Prostate gland (tissue), 2 donors: Measurements from ENCODE around the gene SLC27A1. TPM values are rescaled to one million over a fixed set of nuclear protein-coding genes. Genes with fewer than 3 reads are reported as not detected.

Experiments
- DNase-seq: peaks from one replicate; pipeline ENCODE4 v3.0.0-alpha.2; 2019; ENCODE audit warnings: low spot score
- H3K27ac ChIP-seq, 2 donors: fragments of 200-600 bp; sonication (generic); 2 replicates each; pipeline ENCODE4 v1.5.1; 2017 to 2019
- H3K27me3 ChIP-seq: fragments of 200-600 bp; sonication (generic); replicated peaks from 2 replicates; pipeline ENCODE4 v1.5.1; 2019; ENCODE audit not compliant: insufficient read depth
- H3K36me3 ChIP-seq, 2 donors: fragments of 200-600 bp; sonication (generic); 1 replicate in 1 of 2; 2 replicates in 1 of 2; pipeline versions ENCODE4 v1.5.1 to v1.8.1; 2017 to 2019
- H3K4me1 ChIP-seq: fragments of 200-600 bp; sonication (generic); replicated peaks from 2 replicates; pipeline ENCODE4 v1.5.1; 2019
- H3K4me3 ChIP-seq, 2 donors: fragments of 200-600 bp; sonication (generic); 2 replicates each; pipeline ENCODE4 v1.5.1; 2017 to 2019
- H3K9me3 ChIP-seq: fragments of 200-600 bp; sonication (generic); 2 replicates; pipeline ENCODE4 v1.5.1; 2017
- POLR2A ChIP-seq: fragments of 450-650 bp; IDR thresholded peaks from one replicate; pipeline ENCODE4 v1.6.1; 2016; ENCODE audit warnings: antibody characterized with exemption, mild to moderate bottlenecking
- POLR2AphosphoS5 ChIP-seq: sonication (generic); formaldehyde crosslinking; IDR thresholded peaks from one replicate; pipeline ENCODE4 v1.6.1; 2017; ENCODE audit warnings: antibody characterized with exemption
- WGBS: methylation state at CpG from one replicate; pipeline ENCODE4 v1.1.5; 2018; 5-methylcytosine and 5-hydroxymethylcytosine counted together
- intact Hi-C: fragments of 100-400 bp; cut with DNase I; formaldehyde crosslinking; loops from one replicate; pipeline ENCODE4 v1.14.2; 2022
- total RNA-seq, 2 donors: library from RNA; depleted of rRNA; stranded (reverse); fragments of >200 nt; gene quantifications; one replicate each; pipeline ENCODE4 v1.1.0, GENCODE V29; 2016
- TF ChIP-seq, protein P1 (sequence below), 4 experiments: fragments of 200-600 bp in 2 of 4; fragments of 450-650 bp in 2 of 4; sonication (generic) in 2 of 4; IDR thresholded peaks; 1 replicate in 3 of 4; 2 replicates in 1 of 4; pipeline ENCODE4 v1.5.1; 2016 to 2019; ENCODE audit warnings: antibody characterized with exemption in 4 of 4, mild to moderate bottlenecking in 2 of 4, moderate library complexity in 2 of 4

The SLC27A1 gene
- total RNA-seq, 2 donors from 2014 or later, result 73.3 to 78.7 TPM

DNA sequence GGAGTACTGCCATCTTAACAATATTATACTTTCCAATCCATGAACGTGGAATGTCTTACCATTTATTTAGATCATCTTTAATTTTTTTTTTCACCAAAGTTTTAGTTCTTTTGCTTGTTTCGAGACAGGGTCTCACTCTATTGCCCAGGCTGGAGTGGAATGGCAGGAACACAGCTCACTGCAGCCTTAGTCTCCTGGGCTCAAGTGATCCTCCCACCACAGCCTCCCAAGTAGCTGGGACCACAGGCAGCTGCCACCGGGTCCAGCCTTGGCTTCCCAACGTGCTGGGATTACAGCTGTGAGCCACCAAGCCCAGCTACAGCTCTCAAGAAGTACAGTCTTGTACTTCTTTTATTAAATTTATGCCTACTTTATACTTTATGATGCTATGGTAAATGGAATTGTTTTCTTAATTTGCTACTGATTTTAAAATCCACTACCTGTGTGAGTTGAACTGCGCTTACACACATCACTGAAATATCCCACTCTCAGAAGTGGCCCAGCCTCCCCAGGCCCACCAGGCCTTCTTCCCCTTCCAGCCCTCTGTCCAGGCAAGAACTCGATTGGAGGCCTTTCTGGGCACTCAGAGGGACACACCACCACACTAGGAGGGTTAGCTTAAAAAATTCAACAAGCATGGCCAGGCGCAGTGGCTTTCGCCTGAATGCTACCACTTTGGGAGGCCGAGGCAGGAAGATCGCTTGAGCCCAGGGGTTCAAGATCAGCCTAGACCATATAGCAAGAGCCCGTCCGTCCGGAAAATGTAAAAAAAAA is 40.1 kb downstream of the SLC27A1 start:
- intact Hi-C loops, result loop anchor here (5.0 kb wide), 1 partner anchor 38 kb away; the partner anchor contains the start of gene SLC27A1
- peak overlapping the region; percentile 98 to 99 for H3K27ac ChIP-seq
- 47% methylated on average over 13 of the region's 13 CpGs for WGBS

DNA sequence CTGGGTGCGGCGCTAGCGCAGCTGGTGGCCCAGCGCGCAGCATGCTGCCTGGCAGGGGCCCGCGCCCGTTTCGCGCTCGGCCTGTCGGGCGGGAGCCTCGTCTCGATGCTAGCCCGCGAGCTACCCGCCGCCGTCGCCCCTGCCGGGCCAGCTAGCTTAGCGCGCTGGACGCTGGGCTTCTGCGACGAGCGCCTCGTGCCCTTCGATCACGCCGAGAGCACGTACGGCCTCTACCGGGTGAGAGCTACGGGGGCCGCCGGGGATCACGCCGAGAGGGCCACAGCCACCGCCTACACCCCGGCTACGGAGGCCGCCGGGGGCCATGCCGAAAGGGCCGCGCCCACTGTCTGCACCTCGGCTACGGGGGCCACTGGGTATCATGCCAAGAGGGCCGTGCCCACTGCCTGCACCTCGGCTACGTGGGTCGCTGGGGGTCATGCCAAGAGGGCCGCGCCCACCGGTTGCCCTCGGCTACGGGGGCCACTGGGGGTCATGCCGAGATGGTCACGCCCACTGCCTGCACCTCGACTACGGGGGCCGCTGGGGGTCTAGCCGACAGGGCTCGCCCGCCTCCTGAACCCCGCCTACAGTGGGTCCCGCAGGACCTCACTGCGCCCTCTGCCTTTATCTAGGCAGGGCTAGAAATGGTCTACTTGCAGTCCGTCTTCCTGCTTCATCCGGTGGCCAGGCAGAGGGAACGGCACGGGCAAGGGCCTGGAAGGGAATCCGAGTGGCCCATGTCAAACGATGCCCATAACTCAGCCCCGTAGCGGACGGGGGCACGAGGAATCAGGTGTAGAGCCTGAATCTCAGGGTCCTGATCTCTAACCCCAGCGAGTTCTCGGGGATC is 41.6 kb downstream of the SLC27A1 start:
- Histone ChIP-seq H3K4me3 (peak overlapping the region; percentile 93 to 94), H3K27me3 (no peaks in the 10 kb centered on the region), H3K9me3 (no peaks in the 10 kb centered on the region), H3K36me3 (peaks cover under 1 to 3% of the 10 kb centered on the region in 2 donors), H3K27ac (peak overlapping the region; percentile 98 to 99), H3K4me1 (peaks cover 3% of the 10 kb centered on the region)
- 1% methylated on average over 72 of the region's 82 CpGs for WGBS
- peak; percentile 72 for DNase-seq
- intact Hi-C loops, result loop anchor here (5.0 kb wide), 1 partner anchor 40 kb away; the partner anchor contains the start of gene SLC27A1
- TF ChIP-seq POLR2AphosphoS5 (peak; percentile 55), POLR2A (no peak)
- TF ChIP-seq, protein P1, sequence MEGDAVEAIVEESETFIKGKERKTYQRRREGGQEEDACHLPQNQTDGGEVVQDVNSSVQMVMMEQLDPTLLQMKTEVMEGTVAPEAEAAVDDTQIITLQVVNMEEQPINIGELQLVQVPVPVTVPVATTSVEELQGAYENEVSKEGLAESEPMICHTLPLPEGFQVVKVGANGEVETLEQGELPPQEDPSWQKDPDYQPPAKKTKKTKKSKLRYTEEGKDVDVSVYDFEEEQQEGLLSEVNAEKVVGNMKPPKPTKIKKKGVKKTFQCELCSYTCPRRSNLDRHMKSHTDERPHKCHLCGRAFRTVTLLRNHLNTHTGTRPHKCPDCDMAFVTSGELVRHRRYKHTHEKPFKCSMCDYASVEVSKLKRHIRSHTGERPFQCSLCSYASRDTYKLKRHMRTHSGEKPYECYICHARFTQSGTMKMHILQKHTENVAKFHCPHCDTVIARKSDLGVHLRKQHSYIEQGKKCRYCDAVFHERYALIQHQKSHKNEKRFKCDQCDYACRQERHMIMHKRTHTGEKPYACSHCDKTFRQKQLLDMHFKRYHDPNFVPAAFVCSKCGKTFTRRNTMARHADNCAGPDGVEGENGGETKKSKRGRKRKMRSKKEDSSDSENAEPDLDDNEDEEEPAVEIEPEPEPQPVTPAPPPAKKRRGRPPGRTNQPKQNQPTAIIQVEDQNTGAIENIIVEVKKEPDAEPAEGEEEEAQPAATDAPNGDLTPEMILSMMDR (IDR thresholded peaks at IDR 0.05), result peak in 3 of 4 experiments; percentile 24 to 39 (median 39)

More for the DNA sequence above, 40.1 kb downstream of the SLC27A1 start:
- Histone ChIP-seq H3K9me3 (no peaks in the 10 kb centered on the region), H3K4me1 (peaks cover 3% of the 10 kb centered on the region), H3K27me3 (no peaks in the 10 kb centered on the region), H3K4me3 (peak overlapping the region; percentile 93 to 94), H3K36me3 (no peaks in the 10 kb centered on the region)
- no peak for TF ChIP-seq POLR2AphosphoS5
- no peak for TF ChIP-seq POLR2A
- no peak for DNase-seq

DNA sequence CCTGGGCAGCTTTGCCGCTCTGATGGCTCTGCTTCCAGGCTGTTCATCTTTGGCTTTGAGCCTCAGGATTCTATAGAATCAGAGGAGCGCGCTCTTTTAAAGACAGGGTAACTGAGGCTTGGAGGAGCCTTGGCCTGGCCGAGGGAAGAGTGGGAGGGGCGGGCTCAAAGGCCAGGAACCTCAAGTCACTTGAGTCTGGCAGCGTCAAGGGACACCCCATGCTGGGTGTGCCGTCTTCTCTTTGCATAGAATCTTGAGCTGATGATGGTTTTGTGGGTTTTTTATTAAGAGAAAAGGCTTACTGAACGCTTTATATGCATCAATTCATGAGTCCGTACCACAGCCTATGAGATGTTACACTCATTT is 42.2 kb downstream of the SLC27A1 start:
- intact Hi-C loops, result loop anchor here (5.0 kb wide), 1 partner anchor 40 kb away; the partner anchor contains the start of gene SLC27A1
- Histone ChIP-seq H3K27me3 (no peaks in the 10 kb centered on the region), H3K4me1 (peaks cover 3% of the 10 kb centered on the region)

DNA sequence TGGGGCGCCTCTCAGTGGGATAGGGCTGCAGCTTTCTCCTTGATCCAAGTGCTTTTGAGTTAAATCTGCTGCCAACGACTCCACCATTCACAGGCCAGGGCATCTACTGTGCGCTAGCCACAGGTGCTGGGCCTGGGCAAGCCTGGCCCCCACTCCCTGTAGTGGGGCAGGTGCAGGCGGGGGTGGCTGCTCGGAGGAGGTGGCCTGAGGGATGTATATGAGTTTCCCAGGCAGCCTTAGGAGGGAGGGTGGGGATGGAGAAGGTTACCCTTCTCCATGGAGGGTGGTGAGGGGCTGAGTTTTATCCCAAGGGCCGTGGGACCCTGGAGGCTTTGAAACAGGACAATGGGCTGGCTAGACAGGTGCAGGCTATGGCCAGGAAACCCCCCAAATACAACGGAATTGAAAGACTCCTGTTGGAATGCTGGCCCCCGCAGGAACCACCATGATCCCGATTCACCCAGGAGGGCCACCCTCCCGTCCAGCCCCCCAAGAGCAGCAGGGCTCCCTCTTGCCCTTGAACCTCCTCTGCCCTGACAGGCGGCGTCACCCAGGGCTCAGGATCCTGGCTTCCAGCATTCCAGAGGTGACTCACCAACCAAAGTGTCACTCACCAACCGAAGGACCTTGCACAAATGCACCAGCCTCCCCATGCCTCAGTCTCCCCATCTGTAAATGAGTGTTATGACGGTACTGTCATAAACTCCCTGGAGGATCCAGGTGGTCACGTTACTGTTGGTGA is 45.3 kb downstream of the SLC27A1 start:
- no peak for DNase-seq
- intact Hi-C loops, result no loop called here
- Histone ChIP-seq H3K4me1 (peaks cover 3% of the 10 kb centered on the region), H3K27ac (no peak overlapping the region), H3K36me3 (peaks cover 5 to 6% of the 10 kb centered on the region in 2 donors), H3K4me3 (no peak overlapping the region), H3K27me3 (no peaks in the 10 kb centered on the region), H3K9me3 (no peaks in the 10 kb centered on the region)
- 86% methylated on average over 15 of the region's 15 CpGs for WGBS
- TF ChIP-seq POLR2AphosphoS5, result no peak
- no peak for TF ChIP-seq POLR2A
- TF ChIP-seq, protein P1 (IDR thresholded peaks at IDR 0.05), result no peak

More for the DNA sequence above, 42.2 kb downstream of the SLC27A1 start:
- no peak for DNase-seq
- H3K9me3 ChIP-seq, result no peaks in the 10 kb centered on the region
- H3K36me3 ChIP-seq, result peaks cover 5 to 6% of the 10 kb centered on the region in 2 donors
- 47% methylated on average over 9 of the region's 9 CpGs for WGBS
- TF ChIP-seq POLR2A (no peak), POLR2AphosphoS5 (no peak)
- TF ChIP-seq, protein P1 (IDR thresholded peaks at IDR 0.05), result no peak
- peak overlapping the region; percentile 93 to 94 for H3K4me3 ChIP-seq
- H3K27ac ChIP-seq, result peak overlapping the region; percentile 98 to 99
